GM23248 (cell line): Measurements from ENCODE around the gene BCR.

Experiments
- EZH2 ChIP-seq: fragments of 200-600 bp; sonication (generic); IDR thresholded peaks from 2 replicates; pipeline ENCODE4 v1.6.1; 2018; ENCODE audit warnings: antibody characterized with exemption, mild to moderate bottlenecking; ENCODE audit not compliant: insufficient read depth, poor library complexity, severe bottlenecking
- EZH2phosphoT487 ChIP-seq: fragments of 200-600 bp; sonication (generic); IDR thresholded peaks from 2 replicates; pipeline ENCODE4 v1.6.1; 2018; ENCODE audit warnings: antibody characterized with exemption, moderate library complexity, mild to moderate bottlenecking, low read depth; ENCODE audit not compliant: insufficient read depth

GRCh38 chr22:23143119-23143518 lies 37.2 kb upstream of the BCR start:
- no peak for TF ChIP-seq EZH2phosphoT487
- TF ChIP-seq EZH2 = no peak
